Stimulated activated CD4-positive, alpha-beta T cell treated with anti-CD3 and anti-CD28 coated beads, Interleukin-4, amount 100 ng/mL, for 24 hours (primary cell): Measurements from ENCODE around the gene KIAA0513.

Experiments used
- DNase-seq: peaks from one replicate; pipeline ENCODE4 v3.0.0-alpha.2; 2020

Gene KIAA0513

DNA sequence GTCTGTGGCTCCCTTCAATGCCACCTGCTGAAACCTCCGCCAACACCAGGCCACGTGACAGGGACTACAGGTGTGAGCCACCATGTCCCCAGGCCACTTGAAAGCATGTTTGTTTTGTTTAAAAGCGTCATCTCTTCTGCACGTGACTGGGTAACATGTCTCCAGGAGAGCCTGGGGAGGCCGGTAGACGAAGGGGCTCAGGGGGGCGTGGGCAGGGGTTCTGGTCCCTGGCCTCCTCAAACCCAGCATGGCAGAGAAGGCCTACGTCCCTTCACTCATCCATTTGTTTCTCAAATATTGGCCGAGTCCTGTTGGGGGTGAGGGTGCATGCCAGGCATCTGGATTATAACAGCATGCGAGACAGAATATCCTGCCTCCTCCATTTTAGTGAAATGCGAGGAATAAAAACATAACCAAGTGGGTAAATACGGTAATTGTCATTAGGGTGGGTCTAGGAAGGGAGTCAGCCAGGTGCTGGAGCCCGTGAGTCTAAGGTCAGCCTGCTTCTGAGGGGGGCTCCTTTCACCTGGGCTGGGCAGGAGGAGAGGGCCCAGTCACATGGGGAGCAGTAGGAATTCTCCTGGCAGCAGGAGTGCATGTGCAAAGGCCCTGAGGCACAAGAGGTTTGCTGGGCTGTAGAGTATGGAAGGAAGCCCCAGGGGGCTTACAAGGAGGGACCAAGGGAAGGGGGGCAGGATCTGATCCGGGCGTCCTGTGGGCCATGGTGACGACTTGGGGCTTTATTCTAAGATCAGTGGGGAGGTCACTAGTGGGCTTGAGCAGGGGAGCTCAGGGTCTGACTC is 111.4 kb downstream of the KIAA0513 start:
- no peak for DNase-seq

DNA sequence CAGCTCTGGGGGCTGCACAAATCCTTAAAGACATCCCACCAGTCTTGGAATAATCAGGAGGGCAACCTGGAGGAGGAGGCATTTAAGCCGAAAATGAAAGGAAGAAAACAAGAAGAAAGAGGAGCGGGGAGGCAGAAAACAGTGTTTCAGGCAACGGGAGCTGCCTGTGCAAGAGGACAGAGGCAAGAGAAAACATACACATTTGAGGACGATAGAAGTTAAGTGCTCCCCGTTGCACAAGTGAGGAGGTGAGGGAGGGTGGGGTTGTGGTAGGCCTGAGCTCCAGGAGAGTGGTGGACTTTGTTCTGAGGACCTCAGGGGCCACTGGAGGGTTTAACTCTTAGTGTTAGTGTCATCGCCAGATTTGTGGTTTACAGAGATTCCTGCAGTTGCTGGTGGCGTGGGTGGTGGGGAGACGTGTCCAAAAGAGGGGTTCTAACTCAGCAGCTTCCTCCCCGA is 112.3 kb downstream of the KIAA0513 start:
- DNase-seq = no peak

- no peak for DNase-seq
Measured at GRCh38 chr16:85140455-85141012, 112.9 kb downstream of the KIAA0513 start.

DNA sequence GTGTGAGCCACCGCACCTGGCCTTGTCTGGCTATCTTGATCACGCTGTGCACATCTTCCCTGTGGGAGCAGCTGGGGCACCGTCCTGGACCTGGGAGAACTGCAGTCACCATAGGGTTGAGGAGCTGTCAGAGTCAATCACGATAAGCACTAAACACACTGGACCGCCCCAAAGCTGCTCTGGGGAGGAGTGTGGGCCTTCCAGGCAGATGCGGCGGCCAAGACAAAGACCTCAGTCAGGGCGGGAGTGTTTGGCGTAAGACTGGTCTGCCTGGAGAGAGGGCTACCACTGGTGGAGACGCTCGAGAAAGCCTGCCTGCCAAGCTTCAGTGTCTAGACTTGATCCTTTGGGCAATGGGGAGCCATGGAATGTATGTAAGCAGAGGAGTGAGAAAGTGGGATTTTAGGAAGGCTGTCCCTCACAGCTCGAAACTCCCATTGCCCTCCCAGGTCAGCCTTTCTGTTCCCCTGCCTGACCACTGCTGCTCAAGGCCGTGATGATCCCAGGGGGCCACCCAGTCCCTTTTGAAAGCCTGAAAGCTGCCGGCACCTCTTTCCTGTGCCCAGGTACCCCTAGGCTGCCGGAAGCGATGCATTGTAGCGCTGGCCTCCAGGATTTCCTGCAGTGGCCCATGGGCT is 114.0 kb downstream of the KIAA0513 start:
- no peak for DNase-seq

DNA sequence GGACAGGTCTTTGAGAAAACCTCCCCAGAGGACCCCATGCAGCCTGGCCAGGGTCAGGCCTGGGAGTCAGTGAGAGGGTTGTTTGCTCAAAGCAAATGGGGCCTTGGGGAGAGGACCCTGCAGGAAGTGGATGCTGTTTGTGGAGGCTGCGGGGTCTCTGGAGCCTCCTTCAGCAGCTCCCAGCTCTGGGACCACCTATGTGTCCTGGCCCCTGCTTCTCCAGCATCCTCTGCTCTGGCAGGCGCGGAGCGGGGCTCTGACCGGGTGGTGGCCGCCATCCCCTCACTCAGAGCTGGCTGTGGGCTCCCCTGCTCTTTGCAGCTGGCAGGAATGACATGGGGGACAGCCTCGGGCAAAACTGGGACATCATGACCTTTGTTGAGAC is 114.5 kb downstream of the KIAA0513 start:
- no peak for DNase-seq

DNA sequence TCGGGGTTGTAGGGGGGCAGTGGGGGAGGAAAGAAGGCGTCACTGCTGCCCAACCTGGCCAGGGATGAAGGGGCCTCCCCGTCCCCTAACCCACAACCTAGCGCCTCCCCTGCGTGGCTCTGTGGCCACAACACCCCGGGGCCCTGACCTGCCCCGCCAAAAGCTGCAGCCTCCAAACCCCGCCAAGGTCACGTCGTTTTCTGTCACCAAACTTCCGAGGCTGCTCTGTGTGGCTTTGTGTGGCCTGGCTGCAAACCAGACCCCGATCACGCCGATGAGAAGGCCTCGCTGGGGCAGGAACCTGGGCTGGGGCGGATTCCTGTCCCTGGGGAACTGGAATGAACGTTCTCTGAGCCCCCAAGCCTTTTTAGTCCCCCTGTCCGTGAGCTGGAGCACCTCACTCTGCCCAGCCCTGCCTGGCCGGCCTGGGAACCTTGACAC is 115.2 kb downstream of the KIAA0513 start:
- DNase-seq = no peak
